HEK293T (cell line): ENCODE results near the gene TMEM115.

ENCODE experiments used
- BHLHE40 ChIP-seq: fragments of 450-650 bp; IDR thresholded peaks from 2 replicates; pipeline ENCODE4 v1.6.1; 2016; ENCODE audit warnings: mild to moderate bottlenecking, moderate library complexity, borderline replicate concordance
- CTBP1 ChIP-seq: fragments of 450-650 bp; IDR thresholded peaks from 2 replicates; pipeline ENCODE4 v1.6.1; 2016; ENCODE audit warnings: borderline replicate concordance
- L3MBTL2 ChIP-seq: fragments of 450-650 bp; conservative IDR thresholded peaks from 2 replicates; pipeline ENCODE4 v1.6.1; 2016; ENCODE audit warnings: mild to moderate bottlenecking
- LEF1 ChIP-seq: fragments of 450-650 bp; IDR thresholded peaks from 2 replicates; pipeline ENCODE4 v1.6.1; 2017; ENCODE audit warnings: mild to moderate bottlenecking, borderline replicate concordance

GRCh38 chr3:50331364-50331907, 27.9 kb downstream of the TMEM115 start:
- TF ChIP-seq LEF1: no peak
- TF ChIP-seq L3MBTL2: no peak
- TF ChIP-seq CTBP1: no peak
- TF ChIP-seq BHLHE40: no peak
